Glutamatergic neuron (in vitro differentiated cells): Measurements from ENCODE around the gene LRFN2. TPM values are rescaled to one million over a fixed set of nuclear protein-coding genes. Genes with fewer than 3 reads are reported as not detected.

Source experiments
- DNase-seq: peaks from one replicate; pipeline ENCODE4 v3.0.0; 2022
- H3K27ac Mint-ChIP-seq: one replicate; pipeline ENCODE4 v1.8.0; 2020; ENCODE audit warnings: mild to moderate bottlenecking, mixed read lengths, inconsistent platforms; ENCODE audit not compliant: unreplicated experiment
- H3K27me3 Mint-ChIP-seq: one replicate; pipeline ENCODE4 v1.8.0; 2020; ENCODE audit warnings: mild to moderate bottlenecking, moderate library complexity, mixed read lengths, inconsistent platforms; ENCODE audit not compliant: unreplicated experiment
- H3K36me3 Mint-ChIP-seq: one replicate; pipeline ENCODE4 v1.8.0; 2020; ENCODE audit warnings: mild to moderate bottlenecking, mixed read lengths, inconsistent platforms; ENCODE audit not compliant: unreplicated experiment
- H3K4me1 Mint-ChIP-seq: one replicate; pipeline ENCODE4 v1.8.0; 2020; ENCODE audit warnings: mild to moderate bottlenecking, low read depth, mixed read lengths, inconsistent platforms; ENCODE audit not compliant: unreplicated experiment
- H3K4me3 Mint-ChIP-seq: one replicate; pipeline ENCODE4 v1.8.0; 2020; ENCODE audit warnings: mild to moderate bottlenecking, mixed read lengths, inconsistent platforms; ENCODE audit not compliant: unreplicated experiment
- H3K9me3 Mint-ChIP-seq: one replicate; pipeline ENCODE4 v1.8.0; 2020; ENCODE audit warnings: mild to moderate bottlenecking, moderate library complexity, mixed read lengths, inconsistent platforms; ENCODE audit not compliant: unreplicated experiment
- total RNA-seq: library from RNA; stranded (reverse); fragmentation: NEBNext Ultra II Directional; extraction: Animal tissue kit (Norgen Biotek cat#: 25700); gene quantifications from one replicate; pipeline ENCODE4 v1.2.1, GENCODE V29; 2021; ENCODE audit not compliant: unreplicated experiment
- TF ChIP-seq, protein P1 (sequence below): fragments of 200-600 bp; sonication (generic); IDR thresholded peaks from one replicate; pipeline ENCODE4 v1.5.0; 2021; ENCODE audit not compliant: partially characterized antibody, unreplicated experiment

LRFN2 gene
- total RNA-seq, 1 donor from 2014 or later = 0.56 TPM

DNA sequence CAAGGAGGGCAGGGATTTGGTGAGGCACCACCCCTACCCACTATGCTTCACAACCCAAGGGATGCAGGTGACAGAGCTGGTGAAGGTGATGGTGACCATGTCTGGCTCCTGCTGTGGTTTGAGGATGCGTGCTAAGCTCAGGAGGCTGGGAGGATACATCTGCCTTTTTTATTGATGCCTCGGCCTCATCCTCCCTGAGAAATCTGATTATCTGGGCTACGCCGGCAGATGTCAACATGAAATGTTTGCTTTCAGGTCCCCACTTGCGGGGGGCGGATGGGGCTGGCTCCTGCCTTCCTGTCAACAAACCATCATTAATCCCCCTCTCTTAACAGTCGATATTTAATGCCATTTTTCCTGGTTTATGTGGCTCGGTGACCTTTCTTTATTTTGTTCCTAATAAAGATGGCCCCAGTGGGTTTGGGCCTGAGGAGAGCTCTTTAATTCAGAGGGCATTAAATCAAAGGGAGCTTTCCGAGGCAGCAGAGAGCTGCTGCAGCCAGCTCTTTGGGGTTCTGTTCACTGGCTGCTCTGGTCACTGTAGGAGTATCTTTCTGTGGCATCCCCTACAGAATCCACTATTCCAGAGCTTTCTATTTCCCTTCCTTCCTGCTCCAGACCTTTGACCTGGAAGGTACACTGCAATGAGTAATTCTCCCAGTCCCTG, 33.5 kb upstream of the LRFN2 start:
- H3K27me3 Mint-ChIP-seq = peaks cover 1% of the 10 kb centered on the region
- H3K36me3 Mint-ChIP-seq = no peaks in the 10 kb centered on the region
- no peak overlapping the region for H3K4me3 Mint-ChIP-seq
- H3K4me1 Mint-ChIP-seq = peaks cover 8% of the 10 kb centered on the region
- no peak for DNase-seq
- H3K9me3 Mint-ChIP-seq = no peaks in the 10 kb centered on the region
- no peak overlapping the region for H3K27ac Mint-ChIP-seq
- TF ChIP-seq, protein P1, sequence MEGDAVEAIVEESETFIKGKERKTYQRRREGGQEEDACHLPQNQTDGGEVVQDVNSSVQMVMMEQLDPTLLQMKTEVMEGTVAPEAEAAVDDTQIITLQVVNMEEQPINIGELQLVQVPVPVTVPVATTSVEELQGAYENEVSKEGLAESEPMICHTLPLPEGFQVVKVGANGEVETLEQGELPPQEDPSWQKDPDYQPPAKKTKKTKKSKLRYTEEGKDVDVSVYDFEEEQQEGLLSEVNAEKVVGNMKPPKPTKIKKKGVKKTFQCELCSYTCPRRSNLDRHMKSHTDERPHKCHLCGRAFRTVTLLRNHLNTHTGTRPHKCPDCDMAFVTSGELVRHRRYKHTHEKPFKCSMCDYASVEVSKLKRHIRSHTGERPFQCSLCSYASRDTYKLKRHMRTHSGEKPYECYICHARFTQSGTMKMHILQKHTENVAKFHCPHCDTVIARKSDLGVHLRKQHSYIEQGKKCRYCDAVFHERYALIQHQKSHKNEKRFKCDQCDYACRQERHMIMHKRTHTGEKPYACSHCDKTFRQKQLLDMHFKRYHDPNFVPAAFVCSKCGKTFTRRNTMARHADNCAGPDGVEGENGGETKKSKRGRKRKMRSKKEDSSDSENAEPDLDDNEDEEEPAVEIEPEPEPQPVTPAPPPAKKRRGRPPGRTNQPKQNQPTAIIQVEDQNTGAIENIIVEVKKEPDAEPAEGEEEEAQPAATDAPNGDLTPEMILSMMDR = no peak

DNA sequence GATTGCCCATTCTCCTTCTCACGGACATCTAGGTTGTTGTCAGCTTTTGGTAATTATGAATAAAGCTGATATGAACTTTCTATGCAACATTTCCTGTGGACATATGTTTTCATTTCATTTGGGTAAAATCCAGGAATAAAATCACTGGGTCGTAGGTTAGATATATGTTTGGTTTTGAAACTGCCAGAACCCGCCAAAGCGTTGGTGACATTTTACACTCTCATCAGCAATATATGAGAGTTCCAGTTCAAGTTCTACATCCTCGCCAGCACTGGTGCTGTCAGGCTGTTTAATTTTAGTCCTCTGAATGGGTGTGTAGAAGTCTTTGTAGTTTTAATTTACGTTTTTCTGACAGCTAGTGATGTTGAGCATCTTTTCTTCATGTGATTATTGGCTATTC, 27.5 kb upstream of the LRFN2 start:
- H3K4me1 Mint-ChIP-seq = peaks cover 3% of the 10 kb centered on the region
- TF ChIP-seq, protein P1 = no peak
- H3K27me3 Mint-ChIP-seq = peaks cover 4% of the 10 kb centered on the region
- H3K4me3 Mint-ChIP-seq = no peak overlapping the region
- no peak for DNase-seq
- no peaks in the 10 kb centered on the region for H3K9me3 Mint-ChIP-seq
- no peaks in the 10 kb centered on the region for H3K36me3 Mint-ChIP-seq
- no peak overlapping the region for H3K27ac Mint-ChIP-seq

DNA sequence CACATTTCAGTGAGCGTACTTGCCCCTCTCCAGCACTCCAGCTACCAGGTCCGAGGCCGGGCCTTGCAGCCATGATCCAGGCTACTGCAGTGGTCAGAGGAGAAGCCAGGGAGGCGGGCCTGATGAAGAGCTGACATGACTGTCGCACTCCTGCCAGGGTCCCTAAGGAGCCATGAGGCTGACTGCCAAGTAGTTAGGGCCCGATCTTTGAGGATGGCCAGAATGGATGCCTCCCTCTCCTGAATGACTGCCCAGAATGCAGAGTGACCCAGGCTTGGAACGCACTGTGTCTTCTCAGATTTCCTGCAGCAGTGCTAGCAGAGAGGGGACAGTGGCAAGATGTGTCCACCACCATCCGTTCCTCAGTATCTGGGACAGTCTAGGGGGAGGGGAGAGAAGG, 24.7 kb upstream of the LRFN2 start:
- Mint-ChIP-seq H3K36me3 (peaks cover 5% of the 10 kb centered on the region), H3K9me3 (no peaks in the 10 kb centered on the region), H3K4me3 (no peak overlapping the region), H3K4me1 (peaks cover 5% of the 10 kb centered on the region), H3K27me3 (peaks cover 4% of the 10 kb centered on the region), H3K27ac (no peak overlapping the region)
- TF ChIP-seq, protein P1 = no peak
- DNase-seq = no peak

DNA sequence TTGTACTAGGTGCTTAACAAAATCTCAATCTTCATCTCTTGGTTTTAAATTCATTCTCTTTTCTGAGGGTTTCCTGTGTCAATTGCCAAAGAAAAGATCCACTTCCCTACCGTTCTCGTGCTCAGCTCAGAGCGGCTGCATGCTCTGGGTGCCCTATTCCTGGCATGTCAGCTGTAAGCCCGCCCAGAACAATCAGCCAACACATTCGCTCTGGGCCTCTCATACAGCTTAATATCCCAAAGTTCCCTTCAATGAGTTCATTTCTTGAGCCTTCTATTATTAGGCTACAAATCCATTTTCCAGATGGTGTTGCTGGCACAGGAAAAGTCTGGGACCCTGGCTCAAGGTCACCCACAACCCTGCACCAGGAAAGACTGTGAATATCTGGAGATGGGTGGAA, 24.3 kb upstream of the LRFN2 start:
- no peak overlapping the region for H3K27ac Mint-ChIP-seq
- H3K27me3 Mint-ChIP-seq = peaks cover 4% of the 10 kb centered on the region
- no peak for DNase-seq
- no peaks in the 10 kb centered on the region for H3K9me3 Mint-ChIP-seq
- peaks cover 5% of the 10 kb centered on the region for H3K36me3 Mint-ChIP-seq
- TF ChIP-seq, protein P1 = no peak
- peaks cover 6% of the 10 kb centered on the region for H3K4me1 Mint-ChIP-seq
- H3K4me3 Mint-ChIP-seq = no peak overlapping the region

DNA sequence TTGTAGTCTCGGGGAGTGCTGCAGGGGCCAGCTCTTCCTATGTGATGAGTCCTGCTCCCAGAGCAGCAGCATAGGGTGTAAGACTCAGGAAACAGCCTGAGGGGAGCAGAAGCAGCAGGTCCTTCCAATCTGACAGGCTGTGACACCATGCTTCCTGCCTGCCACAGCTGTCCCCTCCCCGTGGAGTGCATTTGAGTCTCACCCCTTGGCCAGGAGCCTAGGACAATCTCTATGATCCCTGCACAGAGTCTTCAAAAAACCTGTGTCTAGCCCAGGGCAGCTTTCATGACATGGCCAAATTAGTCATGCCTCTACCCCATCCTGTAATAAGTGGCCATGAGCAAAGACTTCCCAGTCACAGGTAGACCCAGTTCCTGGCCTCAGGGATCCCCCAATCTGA, 23.1 kb upstream of the LRFN2 start:
- Mint-ChIP-seq H3K4me1 (peaks cover 6% of the 10 kb centered on the region), H3K4me3 (no peak overlapping the region), H3K36me3 (peaks cover 5% of the 10 kb centered on the region), H3K27ac (no peak overlapping the region), H3K27me3 (peaks cover 4% of the 10 kb centered on the region), H3K9me3 (no peaks in the 10 kb centered on the region)
- TF ChIP-seq, protein P1 = no peak
- DNase-seq = no peak
